Naive B cell (primary cell): ENCODE data around the gene FREY1. TPM values are rescaled to one million over a fixed set of nuclear protein-coding genes. Genes with fewer than 3 reads are reported as not detected.

Experiments used
- ATAC-seq, 2 donors: fragments of 150-1000 bp; cut with Tn5 transposase; 2 replicates each; pipeline ENCODE4 v1.10.0; 2021; ENCODE audit warnings: low read depth in 2 of 2, mild to moderate bottlenecking in 2 of 2, moderate library complexity in 2 of 2
- DNase-seq: peaks from one replicate; pipeline ENCODE4 v3.0.0; 2022
- H3K27ac Mint-ChIP-seq, 6 donors: one replicate each; pipeline ENCODE4 v1.8.0; 2020 to 2022; ENCODE audit warnings: mild to moderate bottlenecking in 6 of 6, mixed read lengths in 6 of 6, moderate library complexity in 5 of 6, inconsistent platforms in 2 of 6
- H3K27me3 Mint-ChIP-seq, 3 donors: one replicate each; pipeline ENCODE4 v1.8.0; 2021 to 2022; ENCODE audit warnings: mixed read lengths in 3 of 3, mild to moderate bottlenecking in 1 of 3
- H3K36me3 Mint-ChIP-seq, 2 donors: one replicate each; pipeline ENCODE4 v1.8.0; 2020 to 2022; ENCODE audit warnings: mixed read lengths in 2 of 2, inconsistent platforms in 1 of 2, mild to moderate bottlenecking in 1 of 2
- H3K4me1 Mint-ChIP-seq, 3 donors: one replicate each; pipeline ENCODE4 v1.8.0; 2020 to 2022; ENCODE audit warnings: mixed read lengths in 3 of 3, inconsistent platforms in 1 of 3, mild to moderate bottlenecking in 1 of 3, moderate library complexity in 1 of 3
- H3K4me3 Mint-ChIP-seq, 8 donors: one replicate each; pipeline ENCODE4 v1.8.0; 2020 to 2022; ENCODE audit warnings: mild to moderate bottlenecking in 8 of 8, mixed read lengths in 8 of 8, moderate library complexity in 8 of 8, inconsistent platforms in 2 of 8
- H3K9me3 Mint-ChIP-seq, 7 donors: one replicate each; pipeline ENCODE4 v1.8.0; 2020 to 2022; ENCODE audit warnings: mixed read lengths in 7 of 7, mild to moderate bottlenecking in 5 of 7, inconsistent platforms in 2 of 7, moderate library complexity in 1 of 7
- polyA plus RNA-seq, 6 donors: library from polyadenylated mRNA; unstranded; fragments of 300-500 nt; fragmentation: Illumina TruSeq; gene quantifications; one replicate each; pipeline ENCODE4 v1.2.3, GENCODE V29; 2021; ENCODE audit warnings: low read depth in 6 of 6

The FREY1 gene
- polyA plus RNA-seq, 6 donors from 2014 or later, result not detected

DNA sequence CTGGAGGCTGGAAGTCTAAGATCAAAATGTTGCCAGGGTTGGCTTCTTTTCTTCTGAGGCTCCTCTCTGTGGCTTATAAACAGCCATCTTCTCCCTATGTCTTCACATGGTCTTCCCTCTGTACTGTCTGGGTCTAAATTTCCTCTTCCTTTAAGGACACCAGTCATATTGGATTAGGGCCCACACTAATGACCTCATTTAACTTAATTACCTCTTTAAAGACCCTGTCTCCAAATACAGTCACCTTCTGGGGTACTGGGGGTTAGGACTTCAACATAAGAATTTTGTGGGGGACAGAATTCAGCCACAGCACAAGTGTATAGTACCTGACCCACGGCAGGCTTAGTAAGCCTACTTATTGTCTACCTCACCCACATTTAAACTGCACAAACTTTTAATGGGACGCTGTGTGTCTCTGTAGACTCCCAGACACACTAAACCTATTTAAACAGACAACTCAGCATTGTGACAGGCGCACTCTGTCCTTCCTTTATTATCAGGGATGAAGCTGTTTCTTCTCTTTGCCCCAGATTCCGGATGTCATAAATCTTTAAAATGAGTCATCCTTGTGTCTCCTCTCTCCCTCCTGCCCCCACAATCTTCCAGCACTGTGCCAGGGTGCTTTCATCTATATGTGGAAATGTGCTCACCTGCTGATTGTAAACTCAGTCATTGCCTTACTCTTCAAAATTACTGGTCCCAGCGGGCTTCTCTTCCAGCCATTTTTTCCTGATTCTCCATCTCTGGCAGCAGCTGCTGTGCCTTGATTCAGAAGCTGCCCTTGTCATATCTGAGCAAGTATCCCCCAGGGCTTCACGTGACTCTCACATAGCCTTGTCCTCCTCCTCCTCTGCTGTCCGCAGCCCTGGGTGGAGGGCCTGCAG is 27.0 kb downstream of the FREY1 start:
- DNase-seq (no peak), ATAC-seq (no peak)
- H3K36me3 Mint-ChIP-seq, result peaks cover 33 to 44% of the 10 kb centered on the region in 2 donors
- H3K4me1 Mint-ChIP-seq, result peaks cover 9 to 13% (median 10%) of the 10 kb centered on the region in 3 donors
- no peaks in the 10 kb centered on the region for H3K27me3 Mint-ChIP-seq
- peak overlapping the region in 2 of 6 donors; percentile 4 to 8 for H3K27ac Mint-ChIP-seq
- no peak overlapping the region for H3K4me3 Mint-ChIP-seq
- peaks cover 0 to 1% (median 0%) of the 10 kb centered on the region in 7 donors for H3K9me3 Mint-ChIP-seq

DNA sequence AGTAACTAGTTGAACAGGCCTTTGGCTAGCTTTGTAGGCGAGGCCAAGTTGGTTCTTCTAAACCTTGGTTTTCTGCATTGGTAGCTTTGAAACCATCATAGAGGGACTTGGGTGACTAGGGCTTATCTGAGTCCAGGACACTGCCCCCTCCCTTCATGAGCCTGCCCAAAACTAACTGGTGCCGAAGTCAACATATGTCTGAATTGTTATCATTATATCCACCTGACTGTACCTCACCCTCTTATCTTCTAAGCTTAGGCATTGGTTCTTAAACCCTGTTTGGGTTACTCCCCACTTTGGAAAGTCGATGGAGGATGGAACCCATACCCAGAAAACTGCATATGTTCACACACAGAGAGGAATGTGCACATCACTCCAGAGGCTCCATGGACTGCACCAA is 29.2 kb downstream of the FREY1 start:
- no peak for ATAC-seq
- H3K36me3 Mint-ChIP-seq, result peaks cover 42 to 52% of the 10 kb centered on the region in 2 donors
- peaks cover 0 to 4% (median 4%) of the 10 kb centered on the region in 3 donors for H3K4me1 Mint-ChIP-seq

GRCh38 chr11:45877221-45877620 is 29.9 kb downstream of the FREY1 start:
- Mint-ChIP-seq H3K27ac (peak overlapping the region in 2 of 6 donors; percentile 70 to 85), H3K27me3 (no peaks in the 10 kb centered on the region), H3K9me3 (no peaks in the 10 kb centered on the region), H3K4me1 (peaks cover 0 to 5% (median 4%) of the 10 kb centered on the region in 3 donors), H3K4me3 (no peak overlapping the region), H3K36me3 (peaks cover 42 to 52% of the 10 kb centered on the region in 2 donors)
- DNase-seq (no peak), ATAC-seq (no peak)

More for the DNA sequence above, 29.2 kb downstream of the FREY1 start:
- no peaks in the 10 kb centered on the region for H3K27me3 Mint-ChIP-seq
- DNase-seq, result no peak
- H3K27ac Mint-ChIP-seq, result no peak overlapping the region
- peaks cover 0 to 1% (median 0%) of the 10 kb centered on the region in 7 donors for H3K9me3 Mint-ChIP-seq
- no peak overlapping the region for H3K4me3 Mint-ChIP-seq

GRCh38 chr11:45876401-45876800 is 30.7 kb downstream of the FREY1 start:
- no peak for DNase-seq
- Mint-ChIP-seq H3K4me3 (no peak overlapping the region), H3K36me3 (peaks cover 44 to 53% of the 10 kb centered on the region in 2 donors), H3K27ac (peak overlapping the region in 1 of 6 donors; percentile 85), H3K27me3 (no peaks in the 10 kb centered on the region), H3K9me3 (no peaks in the 10 kb centered on the region), H3K4me1 (peaks cover 0 to 5% (median 4%) of the 10 kb centered on the region in 3 donors)
- ATAC-seq, result no peak

DNA sequence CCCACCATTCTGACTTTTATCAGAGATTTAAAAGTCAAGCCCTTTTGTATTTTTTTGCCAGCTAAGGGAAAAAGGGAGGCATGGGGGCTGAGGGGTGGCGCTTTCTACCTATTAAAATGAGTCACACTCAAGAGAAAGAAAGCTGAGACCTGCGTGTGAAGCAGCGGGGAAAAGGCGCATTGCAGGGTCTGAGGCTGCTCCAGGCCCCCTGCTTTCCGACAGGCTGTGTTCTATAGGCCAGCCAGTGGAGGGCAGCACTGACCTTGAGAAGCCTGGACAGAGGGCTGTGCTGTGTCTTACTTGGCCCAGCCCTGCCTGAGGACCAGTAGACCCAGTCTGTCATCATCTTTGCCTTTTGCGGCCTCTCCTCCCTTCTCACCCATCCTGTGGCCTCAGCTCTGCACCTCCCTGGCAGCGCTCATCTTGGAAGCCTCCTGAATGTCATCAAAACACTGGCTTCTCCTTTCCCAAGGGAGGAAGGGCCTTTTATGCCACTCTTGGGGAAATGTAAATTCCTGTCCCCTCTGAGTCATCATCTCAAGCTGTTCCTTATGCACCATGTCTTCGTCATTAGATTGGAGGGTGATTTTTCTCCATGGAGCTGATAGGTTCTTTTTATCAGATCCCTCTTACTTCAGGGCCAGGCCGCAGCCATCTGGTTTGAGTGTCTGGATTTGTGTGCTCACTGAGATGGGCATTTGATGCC is 34.3 kb downstream of the FREY1 start:
- ATAC-seq (peak; percentile 76 to 86), DNase-seq (peak; percentile 44)
- H3K4me1 Mint-ChIP-seq, result peaks cover 0 to 10% (median 5%) of the 10 kb centered on the region in 3 donors
- H3K36me3 Mint-ChIP-seq, result peaks cover 43 to 47% of the 10 kb centered on the region in 2 donors
- no peak overlapping the region for H3K4me3 Mint-ChIP-seq
- H3K9me3 Mint-ChIP-seq, result no peaks in the 10 kb centered on the region
- no peak overlapping the region for H3K27ac Mint-ChIP-seq
- H3K27me3 Mint-ChIP-seq, result no peaks in the 10 kb centered on the region

DNA sequence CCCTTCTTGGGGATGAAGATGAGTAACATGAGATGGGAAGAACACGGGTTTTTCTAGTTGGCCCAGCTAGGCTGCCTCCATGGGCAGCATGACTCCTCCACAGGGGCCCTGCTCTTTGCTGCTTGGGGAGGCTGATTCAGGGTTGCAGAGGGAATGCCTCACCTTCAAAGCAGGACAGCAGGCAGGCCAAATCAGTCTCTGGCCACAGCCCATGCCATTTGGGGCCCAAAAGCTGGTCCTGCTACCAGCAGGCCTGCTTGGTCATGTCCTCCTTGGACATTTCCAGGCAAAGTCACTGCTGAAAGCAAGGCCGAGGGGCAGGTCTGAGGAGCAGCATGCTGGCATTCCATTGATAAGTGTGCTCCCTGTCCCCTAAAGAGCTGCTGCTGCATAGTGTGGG is 35.4 kb downstream of the FREY1 start:
- H3K27ac Mint-ChIP-seq, result peak overlapping the region in 1 of 6 donors; percentile 51
- no peak for ATAC-seq
- no peak for DNase-seq
- no peaks in the 10 kb centered on the region for H3K9me3 Mint-ChIP-seq
- H3K36me3 Mint-ChIP-seq, result peaks cover 41 to 52% of the 10 kb centered on the region in 2 donors
- peaks cover 3 to 11% (median 5%) of the 10 kb centered on the region in 3 donors for H3K4me1 Mint-ChIP-seq
- no peaks in the 10 kb centered on the region for H3K27me3 Mint-ChIP-seq
- peak overlapping the region in 1 of 8 donors; percentile 41 for H3K4me3 Mint-ChIP-seq

- Mint-ChIP-seq H3K9me3 (no peaks in the 10 kb centered on the region), H3K36me3 (peaks cover 43 to 59% of the 10 kb centered on the region in 2 donors), H3K27ac (no peak overlapping the region), H3K4me1 (peaks cover 3 to 11% (median 5%) of the 10 kb centered on the region in 3 donors), H3K4me3 (no peak overlapping the region), H3K27me3 (no peaks in the 10 kb centered on the region)
- ATAC-seq, result no peak
- no peak for DNase-seq
Measured at GRCh38 chr11:45870706-45871105, 36.4 kb downstream of the FREY1 start.

DNA sequence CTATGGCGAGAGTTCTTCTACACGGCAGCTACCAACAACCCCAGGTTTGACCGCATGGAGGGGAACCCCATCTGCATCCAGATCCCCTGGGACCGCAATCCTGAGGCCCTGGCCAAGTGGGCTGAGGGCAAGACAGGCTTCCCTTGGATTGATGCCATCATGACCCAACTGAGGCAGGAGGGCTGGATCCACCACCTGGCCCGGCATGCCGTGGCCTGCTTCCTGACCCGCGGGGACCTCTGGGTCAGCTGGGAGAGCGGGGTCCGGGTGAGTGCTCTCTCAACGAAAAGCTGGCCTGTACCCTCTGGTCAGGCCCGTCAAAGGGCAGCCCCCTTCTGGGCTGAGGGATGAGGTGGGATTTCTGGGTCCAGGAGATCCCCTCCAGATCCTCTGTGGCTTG is 37.5 kb downstream of the FREY1 start:
- H3K27ac Mint-ChIP-seq, result no peak overlapping the region
- H3K4me1 Mint-ChIP-seq, result peaks cover 3 to 7% (median 5%) of the 10 kb centered on the region in 3 donors
- H3K36me3 Mint-ChIP-seq, result peaks cover 38 to 57% of the 10 kb centered on the region in 2 donors
- no peak for DNase-seq
- no peak overlapping the region for H3K4me3 Mint-ChIP-seq
- ATAC-seq, result no peak
- no peaks in the 10 kb centered on the region for H3K9me3 Mint-ChIP-seq
- H3K27me3 Mint-ChIP-seq, result no peaks in the 10 kb centered on the region

DNA sequence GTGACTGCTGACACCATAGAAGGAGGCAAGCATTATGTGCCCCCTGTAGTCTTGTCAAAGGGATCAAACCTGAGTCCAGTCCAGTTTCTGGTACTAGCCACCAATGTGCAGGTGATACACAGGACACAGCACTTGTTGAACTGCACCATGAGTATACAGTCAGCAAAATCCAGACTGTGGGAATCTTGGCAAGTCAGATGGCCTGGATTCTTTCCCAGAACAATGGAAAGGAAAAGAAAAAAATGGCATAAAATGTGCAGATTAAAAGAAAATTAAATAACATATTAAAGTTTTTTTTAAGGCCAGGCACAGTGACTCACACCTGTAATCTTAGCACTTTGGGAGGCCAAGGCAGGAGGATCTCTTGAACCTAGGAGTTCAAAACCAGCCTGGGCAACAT is 43.0 kb downstream of the FREY1 start:
- H3K9me3 Mint-ChIP-seq, result no peaks in the 10 kb centered on the region

GRCh38 chr11:45860764-45861510 is 46.1 kb downstream of the FREY1 start:
- H3K4me1 Mint-ChIP-seq, result peaks cover 0 to 8% (median 0%) of the 10 kb centered on the region in 3 donors
- DNase-seq (no peak), ATAC-seq (no peak)
- H3K9me3 Mint-ChIP-seq, result no peaks in the 10 kb centered on the region
- H3K36me3 Mint-ChIP-seq, result peaks cover 26 to 40% of the 10 kb centered on the region in 2 donors
- no peak overlapping the region for H3K4me3 Mint-ChIP-seq
- H3K27ac Mint-ChIP-seq, result peak overlapping the region in 2 of 6 donors; percentile 39 to 47
- no peaks in the 10 kb centered on the region for H3K27me3 Mint-ChIP-seq

More for the DNA sequence above, 43.0 kb downstream of the FREY1 start:
- H3K4me1 Mint-ChIP-seq, result peaks cover 0 to 3% (median 3%) of the 10 kb centered on the region in 3 donors
- ATAC-seq, result no peak
- H3K27ac Mint-ChIP-seq, result no peak overlapping the region
- no peak overlapping the region for H3K4me3 Mint-ChIP-seq
- no peaks in the 10 kb centered on the region for H3K27me3 Mint-ChIP-seq
- peaks cover 40 to 43% of the 10 kb centered on the region in 2 donors for H3K36me3 Mint-ChIP-seq
- no peak for DNase-seq

- Mint-ChIP-seq H3K9me3 (no peaks in the 10 kb centered on the region), H3K36me3 (peaks cover 20 to 46% of the 10 kb centered on the region in 2 donors), H3K4me1 (peaks cover 0 to 8% (median 0%) of the 10 kb centered on the region in 3 donors), H3K27ac (no peak overlapping the region), H3K4me3 (no peak overlapping the region), H3K27me3 (no peaks in the 10 kb centered on the region)
- ATAC-seq (no peak), DNase-seq (no peak)
Measured at GRCh38 chr11:45860348-45860747, 46.7 kb downstream of the FREY1 start.

DNA sequence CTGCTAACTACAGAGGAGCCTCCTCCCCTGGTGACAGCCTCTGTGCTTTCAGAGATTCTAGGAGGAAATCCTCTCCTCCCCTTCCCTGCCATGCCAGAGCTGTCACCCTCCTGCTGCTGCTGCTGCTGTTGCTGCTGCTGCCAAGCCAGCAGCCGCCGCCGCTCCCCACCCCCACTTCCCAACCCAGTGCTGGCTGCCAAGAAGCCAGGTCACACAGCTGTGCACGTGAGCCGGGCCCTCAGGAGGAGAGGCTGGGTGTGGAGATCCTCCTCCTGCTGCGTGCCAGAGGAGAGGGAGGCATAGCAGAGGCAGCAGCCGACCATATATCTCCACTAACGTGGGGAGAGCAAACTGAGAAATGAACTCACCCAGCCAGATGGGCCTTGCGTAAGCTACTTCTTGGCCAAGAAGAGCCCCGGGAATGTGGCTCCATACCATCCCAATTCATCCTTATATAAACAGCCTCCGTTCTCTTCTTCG is 47.4 kb downstream of the FREY1 start:
- peaks cover 0 to 8% (median 3%) of the 10 kb centered on the region in 3 donors for H3K4me1 Mint-ChIP-seq
- H3K9me3 Mint-ChIP-seq, result no peaks in the 10 kb centered on the region
- peaks cover 17 to 46% of the 10 kb centered on the region in 2 donors for H3K36me3 Mint-ChIP-seq
- no peak overlapping the region for H3K4me3 Mint-ChIP-seq
- H3K27me3 Mint-ChIP-seq, result no peaks in the 10 kb centered on the region
- DNase-seq (no peak), ATAC-seq (no peak)
- peak overlapping the region in 1 of 6 donors; percentile 38 for H3K27ac Mint-ChIP-seq
